Esophagus mucosa (tissue), 1 donor: ENCODE results near the gene SASH1. TPM values are rescaled to one million over a fixed set of nuclear protein-coding genes. Genes with fewer than 3 reads are reported as not detected.

Experiments used
- ATAC-seq: fragments of 200-7000 bp; cut with Tn5 transposase; one replicate; pipeline ENCODE4 v1.9.1; 2020
- total RNA-seq: library from RNA; stranded (reverse); gene quantifications from one replicate; pipeline ENCODE4 v1.2.4, GENCODE V29; 2023
- donor health status: DM: yes; HTN: yes; CAD: no.

The SASH1 gene
- total RNA-seq, 1 donor from 2014 or later, result 65.2 TPM

DNA sequence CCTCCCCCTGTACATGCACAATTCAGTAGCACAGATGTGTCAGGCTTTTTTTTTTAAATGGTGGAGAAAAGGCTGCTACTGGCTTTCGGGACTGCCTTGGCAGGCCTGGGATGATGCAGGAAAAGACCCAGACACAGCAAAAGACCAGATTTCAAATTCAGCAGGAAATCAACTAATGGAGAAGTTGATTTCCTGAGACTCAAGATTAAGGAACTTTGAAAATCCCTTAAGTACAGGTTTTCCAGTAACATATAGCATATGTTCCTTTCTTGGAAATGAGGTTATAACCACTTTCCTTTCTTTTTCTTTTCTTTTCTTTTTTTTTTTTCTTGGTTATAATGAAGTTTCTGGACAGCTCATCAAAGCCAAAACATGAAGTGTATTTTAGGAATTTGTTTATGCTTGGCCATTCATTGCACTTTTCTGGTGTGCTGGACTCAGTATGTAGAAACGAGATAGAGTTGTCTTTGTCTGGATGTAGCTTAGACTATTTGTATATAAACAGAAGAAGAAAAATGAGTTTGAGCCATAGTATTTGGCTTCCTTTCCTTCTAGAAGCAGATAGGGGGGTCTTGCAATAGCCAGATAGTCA is 119.4 kb downstream of the SASH1 start:
- ATAC-seq, result no peak

DNA sequence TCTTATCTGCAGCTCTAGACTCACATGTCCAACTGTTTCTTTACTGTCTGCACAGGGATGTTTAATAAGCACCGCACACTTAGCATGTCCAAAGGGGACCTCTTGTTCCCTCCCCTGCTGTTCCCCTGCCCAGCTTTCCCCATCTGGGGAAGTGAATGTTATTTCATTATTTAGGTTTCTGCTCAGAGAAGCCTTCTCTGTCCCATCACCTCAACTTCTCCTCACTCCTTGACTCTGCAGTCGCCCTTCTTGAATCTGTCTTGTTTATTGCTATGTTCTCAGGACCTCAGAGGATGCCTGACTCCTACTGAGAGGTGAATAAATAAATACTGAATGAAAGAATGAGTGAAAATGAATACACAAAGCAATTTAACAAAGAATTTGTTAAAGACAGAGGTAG is 121.0 kb downstream of the SASH1 start:
- no peak for ATAC-seq

DNA sequence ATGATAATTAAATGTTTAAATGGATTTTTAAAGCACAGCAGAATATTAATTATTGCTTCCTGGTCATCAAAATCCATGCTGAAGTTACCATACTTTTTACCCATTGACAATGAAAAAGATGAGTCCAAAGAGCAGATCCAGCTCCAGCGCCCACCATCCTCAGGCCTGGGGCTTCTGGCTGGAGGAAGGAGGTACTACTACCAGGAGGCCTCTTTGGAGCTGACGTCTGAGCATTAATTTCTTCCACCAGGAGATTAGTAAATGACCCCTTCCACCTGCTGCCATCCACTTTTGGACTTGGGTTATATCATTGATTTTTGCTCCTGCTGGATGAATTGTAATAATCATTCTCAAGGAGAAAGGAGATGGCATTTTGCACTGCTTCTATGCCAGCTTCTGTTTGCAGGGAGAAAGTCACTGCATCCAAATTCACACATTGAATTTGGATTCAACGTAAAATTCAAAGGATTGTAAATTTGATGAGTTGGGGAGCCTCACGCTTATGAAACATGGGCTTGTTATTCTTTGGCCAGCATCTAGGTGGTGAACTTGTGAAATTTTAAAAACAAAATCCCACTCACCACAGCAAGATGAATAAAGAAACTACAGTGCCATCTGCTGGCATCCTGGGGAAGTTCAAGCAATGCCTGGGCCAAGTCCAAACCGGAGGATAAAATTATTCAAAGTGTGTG is 121.8 kb downstream of the SASH1 start:
- peak; percentile 74 for ATAC-seq

DNA sequence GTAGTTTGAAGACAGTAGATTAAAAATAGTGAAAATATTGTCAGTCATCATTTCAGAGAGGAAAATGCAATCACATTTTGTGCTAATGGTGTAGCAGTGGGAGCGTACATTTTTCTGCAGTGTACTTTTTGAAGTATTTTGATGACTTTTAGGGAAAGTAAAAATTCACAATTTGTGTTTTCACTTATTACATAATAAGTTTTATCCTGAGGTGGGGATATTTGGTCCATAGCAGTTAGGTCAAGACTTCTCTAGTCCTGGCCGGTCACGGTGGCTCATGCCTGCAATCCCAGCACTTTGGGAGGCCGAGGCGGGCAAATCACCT is 122.3 kb downstream of the SASH1 start:
- no peak for ATAC-seq

DNA sequence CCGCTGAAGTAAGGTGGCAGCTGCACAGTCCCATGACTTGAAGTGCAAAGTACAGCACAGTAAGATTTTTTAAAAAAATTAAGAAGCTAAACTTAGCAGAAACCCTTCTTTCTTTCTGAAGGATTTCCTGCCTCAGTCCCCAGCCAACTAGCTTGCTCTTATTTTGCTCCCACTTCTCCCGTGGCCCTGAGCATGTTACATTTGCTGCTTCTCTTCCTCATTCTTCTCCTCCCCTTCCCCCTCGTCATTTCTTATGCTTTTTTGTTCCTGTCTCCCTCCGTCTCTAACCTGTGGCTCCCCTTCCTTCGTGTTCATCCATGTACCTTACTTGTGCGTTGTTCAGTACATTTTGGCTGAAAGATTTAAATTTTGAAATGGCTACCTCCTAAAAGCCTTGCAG is 123.0 kb downstream of the SASH1 start:
- ATAC-seq, result no peak

DNA sequence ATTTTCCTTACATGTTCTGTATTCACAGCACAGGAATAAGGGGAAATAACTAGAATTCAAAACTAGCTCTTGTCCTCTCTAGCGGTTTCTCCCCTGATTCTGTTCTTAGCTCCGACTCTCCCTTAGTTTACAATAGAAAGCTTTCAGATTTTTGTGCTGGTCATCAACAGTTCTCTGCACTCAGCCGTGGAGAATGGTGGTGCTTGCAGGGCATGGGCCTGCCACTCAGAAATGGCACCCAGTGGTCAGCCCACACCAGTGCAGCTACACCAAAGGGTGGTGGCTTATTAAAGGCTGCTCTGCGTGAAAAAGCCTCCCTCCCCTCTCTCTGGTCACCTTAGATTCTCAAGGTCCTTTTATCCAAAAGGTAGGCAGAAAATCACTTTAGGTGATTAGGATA is 123.5 kb downstream of the SASH1 start:
- no peak for ATAC-seq

DNA sequence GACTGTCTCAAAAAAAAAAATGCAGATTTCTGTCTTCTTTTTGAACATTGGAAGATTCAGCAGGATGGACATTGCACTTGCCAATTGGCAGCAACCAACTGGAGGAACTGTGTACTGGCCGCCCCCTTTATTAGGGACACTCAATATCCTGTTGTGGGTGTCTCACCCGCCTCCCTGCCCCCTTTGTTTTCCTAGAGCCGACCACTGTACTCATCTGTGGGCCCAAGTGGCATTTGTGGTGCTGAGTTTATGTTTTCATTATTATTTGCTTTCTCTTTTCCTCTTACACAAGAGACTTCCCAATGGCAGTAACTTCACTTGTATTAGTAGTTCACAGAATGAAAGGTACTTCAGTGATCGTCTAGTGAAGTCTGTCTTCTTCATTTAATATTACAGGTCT is 125.3 kb downstream of the SASH1 start:
- ATAC-seq, result no peak

DNA sequence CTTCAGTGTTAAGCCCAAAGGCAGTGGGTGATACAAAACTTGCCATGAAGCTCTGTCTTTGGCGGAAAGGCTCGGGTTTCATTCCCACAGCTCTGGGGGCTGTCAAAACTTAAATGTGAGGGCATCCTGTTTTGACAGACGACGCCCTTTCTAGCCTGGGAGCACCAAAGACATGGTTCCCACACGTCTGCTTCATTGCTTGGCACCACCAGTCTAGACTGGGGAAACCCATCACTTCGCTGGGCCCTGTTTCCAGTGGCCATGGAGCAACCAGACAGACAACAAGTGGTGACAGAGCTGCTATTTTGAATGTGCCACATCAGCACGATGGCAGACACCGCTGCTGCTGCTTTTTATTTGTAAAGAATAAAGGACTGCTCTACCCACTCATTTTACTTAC is 127.5 kb downstream of the SASH1 start:
- no peak for ATAC-seq

DNA sequence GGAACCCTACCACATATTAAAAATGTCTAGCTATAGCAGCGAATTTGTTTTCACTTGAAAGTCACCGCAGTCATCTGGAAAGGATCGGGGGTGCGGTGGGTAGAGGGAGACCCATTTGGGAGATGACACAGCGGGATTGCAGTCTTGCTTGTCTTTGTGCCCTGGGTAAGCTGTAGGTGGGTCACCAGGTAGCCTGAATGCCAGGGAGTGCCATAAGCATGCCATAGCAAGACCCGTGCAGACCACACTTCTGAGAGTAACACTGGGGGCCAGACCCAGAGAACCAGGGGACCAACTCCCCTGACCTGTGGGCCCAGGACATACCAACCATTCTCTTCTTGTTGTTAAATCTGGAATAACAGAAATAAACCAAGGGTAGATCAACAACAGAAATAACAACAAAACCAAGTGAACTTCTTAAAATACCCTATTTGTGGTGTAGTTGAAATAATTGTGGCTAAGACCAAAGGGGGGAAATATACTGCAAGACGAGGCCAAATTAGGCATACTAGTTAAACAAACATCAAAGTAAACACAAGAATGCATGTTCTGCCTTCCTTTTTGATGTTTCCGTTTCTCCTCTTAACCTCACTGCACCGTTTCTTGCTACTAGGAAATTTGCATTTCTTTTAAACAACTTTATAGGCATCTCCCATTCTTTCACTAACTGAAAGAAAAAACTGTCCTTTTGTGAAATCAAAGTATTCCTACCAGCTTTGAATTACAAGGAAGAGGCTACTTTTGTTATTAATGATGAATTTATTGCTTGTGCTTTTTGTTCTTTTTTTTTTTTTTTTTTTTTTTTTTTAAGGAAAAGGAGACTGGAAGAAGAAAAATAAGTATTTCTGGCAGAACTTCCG is 128.2 kb downstream of the SASH1 start:
- peak; percentile 8 for ATAC-seq

DNA sequence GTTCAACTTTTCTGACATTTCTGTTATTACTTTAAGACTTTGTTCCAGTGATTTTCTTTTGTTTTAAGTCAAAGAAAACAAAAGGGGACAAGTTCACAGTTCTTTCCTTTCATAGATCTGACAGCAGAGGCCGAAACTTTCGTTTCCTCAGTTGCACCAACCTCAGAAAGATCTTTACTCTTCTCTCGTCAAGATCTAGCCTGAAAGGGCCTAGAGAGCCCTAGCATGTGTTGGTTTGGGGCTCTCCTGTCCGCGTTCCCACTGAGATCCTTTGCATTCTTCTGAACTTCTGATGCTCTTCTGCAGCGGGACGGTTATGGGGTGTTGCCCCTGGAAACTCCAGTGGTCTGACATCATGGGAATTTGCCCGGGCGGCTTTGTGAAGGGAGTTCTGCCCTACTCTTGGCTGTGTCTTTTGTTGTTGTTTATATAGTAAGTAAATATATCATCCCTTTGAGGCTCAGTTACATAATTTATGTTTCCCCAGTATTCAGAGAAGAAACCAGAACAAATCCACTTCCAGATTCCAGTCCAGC is 129.1 kb downstream of the SASH1 start:
- no peak for ATAC-seq

DNA sequence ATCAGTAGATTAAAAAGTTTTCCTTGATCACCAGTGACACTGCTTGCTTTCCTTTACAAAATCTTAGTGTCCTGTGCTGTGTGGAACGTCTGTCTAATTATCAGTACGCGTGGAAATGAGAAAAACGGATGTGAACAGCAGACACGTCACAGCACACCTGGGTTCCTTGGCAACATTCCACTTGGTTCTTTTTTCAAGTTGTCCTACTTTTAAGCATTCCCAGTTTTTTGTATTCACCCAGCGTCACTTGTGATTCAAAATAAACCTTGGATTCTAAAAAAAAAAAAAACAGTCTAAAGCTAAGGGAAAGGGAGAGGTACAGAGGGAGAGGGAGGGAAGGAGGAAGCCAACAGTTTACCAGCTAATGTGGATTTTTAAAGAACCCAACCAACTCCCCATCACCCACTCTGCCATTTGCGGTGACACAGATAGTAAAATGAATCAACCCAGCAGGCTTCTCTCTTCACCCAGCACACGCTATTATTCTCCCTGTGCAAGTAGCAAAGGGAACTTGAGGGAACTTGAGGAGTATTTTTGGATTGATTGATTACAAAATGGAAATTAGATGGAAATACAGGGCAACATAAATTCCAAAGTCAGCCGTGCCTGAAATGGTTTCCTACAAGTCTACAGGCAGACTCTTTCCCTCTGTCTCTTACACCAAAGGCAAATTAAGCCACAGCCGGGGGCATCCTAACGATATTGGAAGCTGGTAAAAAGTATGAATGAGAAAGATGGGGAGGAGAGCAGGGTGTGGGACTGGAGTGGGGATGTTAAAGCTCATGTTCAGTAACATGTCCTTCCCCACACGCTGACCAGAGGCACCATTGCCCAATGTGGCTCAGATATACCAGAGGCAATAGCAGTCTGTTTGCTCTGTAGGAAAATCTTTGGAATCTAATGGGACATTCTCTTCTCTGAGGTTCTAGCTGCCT is 129.8 kb downstream of the SASH1 start:
- no peak for ATAC-seq

DNA sequence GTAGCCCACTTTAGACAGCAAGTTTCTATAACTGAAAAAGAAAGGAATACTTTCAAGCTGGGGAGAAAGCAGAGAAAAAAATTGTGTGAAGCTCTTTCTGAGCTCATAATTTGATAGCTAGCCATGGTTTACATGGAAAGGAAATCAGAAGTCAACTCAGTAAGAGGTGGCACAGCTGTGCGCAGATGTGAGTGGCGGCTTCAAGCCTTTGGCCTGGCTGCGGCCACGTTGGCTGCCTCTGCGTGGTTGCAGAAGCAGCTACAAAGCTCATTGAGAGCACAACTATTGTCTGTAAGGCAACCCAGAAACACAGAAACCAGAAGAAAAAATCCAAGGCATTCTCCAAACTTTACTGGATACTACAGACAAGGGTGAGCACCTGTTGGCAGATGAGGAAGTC is 136.9 kb downstream of the SASH1 start:
- no peak for ATAC-seq

DNA sequence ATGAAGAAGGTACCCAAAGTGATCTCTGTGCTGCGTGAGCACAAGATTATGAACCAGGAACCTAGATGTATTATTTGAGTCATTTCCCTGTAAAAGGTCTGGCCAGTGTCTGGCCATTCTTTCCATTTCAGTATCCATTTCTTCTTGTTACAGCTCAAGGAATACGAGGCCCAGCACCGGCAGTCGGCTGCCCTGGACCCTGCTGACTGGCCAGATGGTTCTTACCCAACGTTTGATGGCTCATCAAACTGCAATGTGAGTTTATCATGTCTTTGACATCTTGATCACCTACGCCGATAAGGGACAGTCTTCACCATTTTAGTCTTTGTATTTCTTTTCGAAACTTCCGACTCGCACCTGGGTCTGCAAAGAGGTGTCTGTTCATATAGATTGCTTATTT is 144.8 kb downstream of the SASH1 start:
- ATAC-seq, result no peak

DNA sequence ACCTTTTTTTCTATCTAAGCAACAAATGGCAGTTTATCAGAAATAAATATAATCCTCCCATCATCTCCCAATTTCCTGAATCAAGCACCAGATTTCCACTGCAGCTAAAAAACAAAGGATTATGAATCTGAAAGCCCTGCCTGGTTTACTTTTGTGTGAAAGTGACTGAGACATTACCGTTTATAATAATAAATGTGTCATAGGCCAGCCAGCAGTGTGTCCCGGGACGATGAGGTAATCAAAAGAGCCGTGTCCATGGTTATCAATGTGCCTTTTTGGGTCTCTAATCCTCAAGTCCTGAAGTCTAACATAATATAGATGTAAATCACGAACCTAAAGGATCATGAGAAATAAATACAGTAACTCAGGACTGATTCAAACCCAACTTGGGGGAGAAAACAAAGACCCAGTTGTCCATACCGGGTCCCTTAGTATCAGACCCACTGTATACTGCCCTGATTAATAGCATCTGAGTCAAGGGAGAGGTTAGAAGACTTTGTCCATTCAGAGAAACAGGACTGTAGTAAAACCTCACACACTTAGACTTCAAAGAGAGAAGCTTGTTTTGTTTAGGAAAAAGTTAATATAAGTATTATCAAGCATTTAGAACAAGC is 149.1 kb downstream of the SASH1 start:
- ATAC-seq, result no peak

DNA sequence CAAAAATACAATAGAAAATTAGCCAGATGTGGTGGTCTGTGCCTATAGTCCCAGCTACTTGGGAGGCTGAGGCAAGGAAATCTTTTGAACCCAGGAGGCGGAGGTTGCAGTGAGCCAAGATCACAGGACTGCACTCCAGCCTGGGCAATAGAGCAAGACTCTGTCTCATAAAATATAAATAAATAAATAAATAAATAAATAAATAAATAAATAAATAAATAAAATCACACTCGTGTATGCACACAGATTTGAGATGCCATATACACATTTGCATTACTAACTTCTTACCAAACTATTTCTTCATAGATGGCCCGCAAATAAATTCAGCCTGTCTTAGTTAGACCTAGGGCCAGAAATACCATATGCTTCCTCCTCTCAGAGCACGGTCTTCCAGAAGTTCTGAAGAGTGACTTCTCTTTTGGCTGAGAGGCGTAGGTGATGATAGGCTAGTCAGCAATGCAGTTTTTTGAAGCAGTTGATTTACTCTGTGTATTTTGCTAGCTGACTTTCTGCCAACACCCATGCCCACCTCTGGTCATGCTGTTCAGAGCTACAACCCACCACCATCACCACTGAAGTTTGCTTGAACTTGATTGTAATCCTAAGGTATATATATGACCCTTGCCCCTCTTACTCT is 150.1 kb downstream of the SASH1 start:
- no peak for ATAC-seq

DNA sequence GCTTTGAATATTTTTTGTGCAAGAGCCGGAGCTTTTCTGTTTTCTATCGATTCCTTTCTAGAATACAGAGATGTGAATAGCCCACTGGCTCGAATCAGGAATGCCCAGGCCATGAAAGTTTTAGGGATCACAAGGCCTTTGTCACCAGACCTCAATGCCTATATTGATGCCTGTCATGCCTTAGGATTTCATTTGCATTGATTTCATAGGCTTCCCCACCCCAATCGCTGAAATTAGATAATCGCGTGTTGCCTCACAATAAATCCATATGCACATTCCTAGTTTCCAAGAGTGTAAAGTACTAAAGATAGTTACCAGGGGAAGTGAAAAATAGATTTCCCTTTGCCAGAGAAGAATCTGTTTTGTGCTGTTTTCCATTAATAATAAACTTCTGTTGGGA is 150.8 kb downstream of the SASH1 start:
- ATAC-seq, result no peak

DNA sequence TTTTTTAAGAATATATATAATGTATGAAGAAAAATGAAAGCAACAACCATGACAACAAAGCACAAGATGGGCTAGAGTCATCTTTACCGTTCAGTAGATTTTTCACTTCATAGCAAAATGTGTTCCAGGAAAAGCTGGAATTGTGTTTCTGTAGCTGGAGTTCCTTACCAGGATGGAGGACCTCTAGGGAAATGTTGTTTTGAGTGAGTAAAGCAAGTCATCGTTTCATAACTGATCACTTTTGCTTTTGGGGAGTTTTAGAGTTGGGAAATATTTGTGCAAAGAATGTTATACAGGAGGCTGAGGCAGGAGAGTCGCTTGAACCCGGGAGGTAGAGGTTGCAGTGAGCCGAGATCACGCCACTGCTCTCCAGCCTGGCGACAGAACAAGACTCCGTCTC is 151.6 kb downstream of the SASH1 start:
- ATAC-seq, result no peak

DNA sequence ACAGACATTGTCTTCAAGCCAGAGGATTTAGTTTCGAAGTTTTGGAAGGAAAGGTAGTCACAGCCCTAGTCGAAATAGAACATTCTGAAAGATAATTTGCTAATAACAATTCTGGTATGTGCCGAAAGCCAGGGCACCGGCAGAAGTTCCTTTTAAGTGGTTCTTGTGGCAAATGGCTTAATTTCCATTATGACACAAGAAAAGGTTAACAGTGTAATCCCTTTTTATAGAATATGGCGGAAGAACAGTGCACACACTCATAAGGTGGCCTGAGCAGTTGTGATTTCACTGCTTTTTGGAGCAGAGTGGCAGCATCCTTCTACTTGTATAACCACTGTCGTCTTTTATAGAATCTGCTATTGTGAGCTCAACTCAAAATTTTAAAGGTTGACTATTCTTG is 152.4 kb downstream of the SASH1 start:
- ATAC-seq, result no peak

DNA sequence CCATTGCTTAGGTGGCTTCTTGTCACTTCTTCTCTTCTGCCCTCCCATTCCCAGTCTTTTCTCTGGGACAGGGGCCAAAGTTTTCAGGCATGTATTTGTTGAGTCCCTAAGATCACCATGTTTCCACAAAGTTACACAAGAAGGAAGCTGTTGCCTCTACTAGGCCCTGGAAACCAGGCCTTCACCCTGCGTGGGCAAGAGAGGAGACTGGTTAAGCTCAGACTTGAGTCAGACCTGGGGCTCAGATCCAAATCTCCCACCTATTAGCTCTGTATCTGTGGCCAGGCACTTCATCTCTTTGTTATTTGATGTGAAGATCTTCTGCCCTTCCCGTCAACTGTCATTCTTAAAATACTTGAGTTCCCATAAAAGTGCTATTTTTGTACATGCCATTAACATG is 154.6 kb downstream of the SASH1 start:
- no peak for ATAC-seq

DNA sequence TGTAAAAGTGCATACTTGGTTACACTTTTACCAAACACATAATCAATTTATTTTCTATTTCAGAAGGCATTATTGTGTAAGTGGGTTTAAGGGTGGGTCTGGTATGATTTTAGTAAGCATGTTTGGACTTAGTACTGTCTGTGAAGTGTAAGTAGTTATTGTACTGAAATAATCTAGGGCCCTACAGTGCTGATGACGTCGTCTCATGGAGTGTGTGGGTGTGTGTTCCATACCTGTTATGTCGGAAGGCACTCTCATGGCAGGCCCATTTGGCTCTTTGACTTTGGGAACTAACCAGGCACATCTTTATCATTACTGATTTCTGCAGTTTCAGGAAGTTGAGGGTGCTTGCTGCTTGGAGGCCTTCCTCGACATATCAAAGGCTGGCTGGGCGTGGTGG is 155.1 kb downstream of the SASH1 start:
- ATAC-seq, result peak; percentile 61

DNA sequence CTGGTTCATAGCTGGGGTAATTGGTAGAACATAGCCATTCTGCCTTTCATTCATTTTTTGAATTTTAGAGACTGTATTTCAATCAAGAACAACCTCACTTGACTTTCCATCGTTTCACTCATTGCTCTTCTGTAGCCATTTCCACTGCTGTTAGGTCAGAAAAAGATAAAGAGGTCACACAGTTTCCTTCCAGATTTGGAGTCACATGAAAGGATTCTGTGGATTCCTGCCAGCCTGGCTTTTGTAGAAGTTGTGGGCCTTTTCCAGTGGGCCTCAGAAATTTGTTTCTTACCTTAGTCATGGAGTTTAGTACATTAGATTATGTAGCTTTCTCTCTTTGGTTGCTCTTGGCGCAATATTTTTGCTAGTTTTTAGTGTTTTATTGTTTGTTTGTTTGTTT is 157.8 kb downstream of the SASH1 start:
- no peak for ATAC-seq

DNA sequence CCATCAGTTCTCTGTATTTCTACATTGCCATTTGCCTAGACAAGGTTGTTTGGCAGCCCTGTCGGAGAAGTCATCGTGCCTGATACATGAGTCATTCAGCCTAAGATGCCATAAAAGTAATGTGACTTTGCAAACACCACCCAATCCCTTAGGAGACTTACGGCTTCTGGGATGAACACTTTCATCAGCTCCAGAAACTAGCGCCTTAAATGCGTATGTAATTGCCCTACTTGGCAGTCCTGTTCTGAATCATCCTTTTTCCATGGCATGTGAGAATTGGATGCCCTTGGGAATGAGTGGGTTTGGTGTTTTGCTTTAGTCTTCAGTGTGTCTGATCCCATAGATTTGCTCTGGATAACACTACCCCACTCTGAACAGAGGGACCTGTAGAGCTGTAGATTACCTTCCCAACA is 158.5 kb downstream of the SASH1 start:
- peak; percentile 73 for ATAC-seq
